Activated B cell treated with CpG ODN at 0.5 μM for 24 hours (primary cell): Measurements from ENCODE around the gene COG5. TPM values are rescaled to one million over a fixed set of nuclear protein-coding genes. Genes with fewer than 3 reads are reported as not detected.

Experiments used
- ATAC-seq: fragments of 200-7000 bp; cut with Tn5 transposase; one replicate; pipeline ENCODE4 v1.10.0; 2021; ENCODE audit warnings: low read depth, mild to moderate bottlenecking, moderate library complexity
- CTCF ChIA-PET: fragments of 350-600 bp; sonication (Branson Sonifier 250); formaldehyde crosslinking; loops from one replicate; lab custom pipeline; 2021; ENCODE audit warnings: antibody characterized with exemption; lab: Charles Lee
- POLR2A ChIA-PET: fragments of 350-600 bp; sonication (Branson Sonifier 250); formaldehyde crosslinking; loops from one replicate; lab custom pipeline; 2021; ENCODE audit warnings: antibody characterized with exemption; lab: Charles Lee
- DNase-seq: peaks from one replicate; pipeline ENCODE4 v3.0.0; 2022
- H3K27ac Mint-ChIP-seq: one replicate; pipeline ENCODE4 v1.8.0; 2020; ENCODE audit warnings: mixed read lengths
- H3K27me3 Mint-ChIP-seq: one replicate; pipeline ENCODE4 v1.8.0; 2021; ENCODE audit warnings: mixed read lengths
- H3K36me3 Mint-ChIP-seq: one replicate; pipeline ENCODE4 v1.8.0; 2021; ENCODE audit warnings: low read depth, mixed read lengths
- H3K4me1 Mint-ChIP-seq: one replicate; pipeline ENCODE4 v1.8.0; 2021; ENCODE audit warnings: mixed read lengths
- H3K4me3 Mint-ChIP-seq: one replicate; pipeline ENCODE4 v1.8.0; 2020; ENCODE audit warnings: mild to moderate bottlenecking, mixed read lengths
- H3K9me3 Mint-ChIP-seq: one replicate; pipeline ENCODE4 v1.8.0; 2020; ENCODE audit warnings: mixed read lengths
- intact Hi-C: fragments of 100-400 bp; cut with micrococcal nuclease; formaldehyde crosslinking; loops from one replicate; pipeline ENCODE4 v1.15.1; 2024
- total RNA-seq: library from RNA; stranded (reverse); gene quantifications from 2 replicates; pipeline ENCODE4 v1.2.3, GENCODE V29; 2022
- TF ChIP-seq, protein P1 (sequence below): fragments of 200-600 bp; IDR thresholded peaks from one replicate; pipeline ENCODE4 v1.8.0; 2022; ENCODE audit warnings: antibody characterized with exemption, mild to moderate bottlenecking

COG5 gene
- total RNA-seq, 1 donor from 2014 or later = 47.0 TPM

DNA sequence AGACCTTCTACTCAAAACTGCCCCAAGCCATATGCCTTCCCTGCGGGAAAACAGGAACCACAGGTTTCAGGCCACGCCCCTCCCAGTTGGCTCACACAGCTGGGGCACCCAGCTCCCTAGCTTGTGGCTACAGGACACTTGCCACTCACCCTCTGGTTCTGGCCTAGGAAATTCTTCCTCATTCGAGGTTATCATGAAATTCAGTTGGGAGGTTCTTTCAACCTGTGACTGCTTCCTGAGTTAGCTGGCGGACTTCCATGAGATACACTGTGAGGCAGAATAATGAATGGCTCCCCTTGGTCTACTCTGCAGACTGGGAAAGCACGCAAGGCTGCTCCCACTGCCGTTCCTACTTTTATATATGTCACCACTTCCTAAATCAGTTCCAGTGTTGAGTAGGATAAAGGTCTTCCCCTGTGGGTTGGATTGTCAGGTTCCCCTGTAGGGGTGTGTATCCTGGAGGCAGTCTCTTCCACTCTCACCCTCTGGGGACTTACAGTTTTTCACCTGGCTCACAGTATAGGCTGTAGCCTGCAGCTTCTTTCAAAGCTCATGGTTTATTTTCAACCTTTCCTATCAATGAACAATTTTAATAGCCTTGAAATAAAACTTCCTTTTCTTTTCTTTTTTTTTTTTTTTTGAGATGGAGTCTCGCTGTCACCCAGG is 56.9 kb downstream of the COG5 start:
- ChIA-PET POLR2A (no interaction called here), CTCF (no interaction called here)
- intact Hi-C loops = no loop called here
- Mint-ChIP-seq H3K4me1 (no peaks in the 10 kb centered on the region), H3K27me3 (no peaks in the 10 kb centered on the region), H3K9me3 (no peaks in the 10 kb centered on the region), H3K36me3 (peaks cover 14% of the 10 kb centered on the region), H3K27ac (no peak overlapping the region), H3K4me3 (no peak overlapping the region)
- ATAC-seq = no peak
- DNase-seq = no peak
- TF ChIP-seq, protein P1, sequence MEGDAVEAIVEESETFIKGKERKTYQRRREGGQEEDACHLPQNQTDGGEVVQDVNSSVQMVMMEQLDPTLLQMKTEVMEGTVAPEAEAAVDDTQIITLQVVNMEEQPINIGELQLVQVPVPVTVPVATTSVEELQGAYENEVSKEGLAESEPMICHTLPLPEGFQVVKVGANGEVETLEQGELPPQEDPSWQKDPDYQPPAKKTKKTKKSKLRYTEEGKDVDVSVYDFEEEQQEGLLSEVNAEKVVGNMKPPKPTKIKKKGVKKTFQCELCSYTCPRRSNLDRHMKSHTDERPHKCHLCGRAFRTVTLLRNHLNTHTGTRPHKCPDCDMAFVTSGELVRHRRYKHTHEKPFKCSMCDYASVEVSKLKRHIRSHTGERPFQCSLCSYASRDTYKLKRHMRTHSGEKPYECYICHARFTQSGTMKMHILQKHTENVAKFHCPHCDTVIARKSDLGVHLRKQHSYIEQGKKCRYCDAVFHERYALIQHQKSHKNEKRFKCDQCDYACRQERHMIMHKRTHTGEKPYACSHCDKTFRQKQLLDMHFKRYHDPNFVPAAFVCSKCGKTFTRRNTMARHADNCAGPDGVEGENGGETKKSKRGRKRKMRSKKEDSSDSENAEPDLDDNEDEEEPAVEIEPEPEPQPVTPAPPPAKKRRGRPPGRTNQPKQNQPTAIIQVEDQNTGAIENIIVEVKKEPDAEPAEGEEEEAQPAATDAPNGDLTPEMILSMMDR = no peak

DNA sequence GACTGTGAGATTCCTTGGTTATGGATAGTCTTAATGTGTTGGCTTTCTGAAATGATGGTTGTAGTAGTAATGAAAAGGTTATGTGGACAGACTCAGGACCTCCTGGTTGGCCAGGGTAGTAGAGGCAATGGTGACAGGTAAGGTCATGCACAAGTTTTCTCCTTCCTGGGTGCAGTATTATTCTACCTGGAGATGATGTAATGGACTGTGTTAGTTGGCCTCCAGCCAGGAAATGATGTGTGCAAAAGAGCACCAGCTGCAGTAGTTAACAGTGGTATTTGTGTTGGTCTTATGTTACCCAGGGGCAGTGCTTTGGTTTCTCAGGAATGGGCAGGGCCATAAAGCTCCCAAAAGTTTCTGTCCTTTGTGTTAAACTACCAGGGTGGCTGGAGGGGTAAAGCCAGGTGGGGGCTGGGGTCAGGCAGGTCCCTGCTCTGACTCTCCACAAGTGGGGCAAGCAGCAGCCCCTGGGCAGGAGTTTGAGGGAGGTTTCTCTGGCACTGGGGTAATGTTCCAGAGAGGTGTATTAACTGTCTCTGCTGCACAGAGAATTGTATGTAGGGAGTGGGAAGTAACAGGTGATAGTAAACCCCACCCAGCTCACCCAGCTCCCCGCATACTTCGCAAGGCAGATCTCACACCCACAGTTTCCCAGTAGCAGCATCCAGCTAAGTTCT is 57.6 kb downstream of the COG5 start:
- Mint-ChIP-seq H3K4me1 (no peaks in the 10 kb centered on the region), H3K27me3 (no peaks in the 10 kb centered on the region), H3K4me3 (no peak overlapping the region), H3K27ac (no peak overlapping the region), H3K36me3 (peaks cover 14% of the 10 kb centered on the region), H3K9me3 (no peaks in the 10 kb centered on the region)
- TF ChIP-seq, protein P1 = no peak
- ChIA-PET CTCF (no interaction called here), POLR2A (no interaction called here)
- no peak for ATAC-seq
- intact Hi-C loops = no loop called here
- DNase-seq = no peak

DNA sequence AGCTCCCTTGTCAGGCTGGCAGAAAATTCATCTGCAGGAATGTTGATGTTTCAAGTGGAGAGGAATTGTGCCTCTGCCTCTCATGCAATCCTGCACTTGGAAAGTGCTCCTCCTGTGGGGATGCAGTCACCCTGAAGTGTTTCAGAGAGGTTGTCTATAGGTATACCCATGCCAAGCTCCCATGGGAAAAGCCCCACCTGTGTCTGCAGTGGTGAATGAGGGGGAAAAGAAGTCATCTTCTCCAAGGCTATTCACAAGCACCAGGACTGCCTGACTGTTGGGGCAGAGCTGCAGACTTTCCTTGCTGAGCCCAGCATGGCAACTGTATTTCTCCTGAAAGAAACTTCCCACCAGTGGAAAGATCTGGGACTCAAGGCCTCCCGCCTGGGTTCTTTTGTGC is 58.4 kb downstream of the COG5 start:
- Mint-ChIP-seq H3K27ac (no peak overlapping the region), H3K9me3 (no peaks in the 10 kb centered on the region), H3K4me1 (no peaks in the 10 kb centered on the region), H3K36me3 (peaks cover 14% of the 10 kb centered on the region), H3K4me3 (no peak overlapping the region), H3K27me3 (no peaks in the 10 kb centered on the region)
- TF ChIP-seq, protein P1 = no peak
- CTCF ChIA-PET = no interaction called here
- intact Hi-C loops = no loop called here
- POLR2A ChIA-PET = no interaction called here
- DNase-seq = no peak
- no peak for ATAC-seq

DNA sequence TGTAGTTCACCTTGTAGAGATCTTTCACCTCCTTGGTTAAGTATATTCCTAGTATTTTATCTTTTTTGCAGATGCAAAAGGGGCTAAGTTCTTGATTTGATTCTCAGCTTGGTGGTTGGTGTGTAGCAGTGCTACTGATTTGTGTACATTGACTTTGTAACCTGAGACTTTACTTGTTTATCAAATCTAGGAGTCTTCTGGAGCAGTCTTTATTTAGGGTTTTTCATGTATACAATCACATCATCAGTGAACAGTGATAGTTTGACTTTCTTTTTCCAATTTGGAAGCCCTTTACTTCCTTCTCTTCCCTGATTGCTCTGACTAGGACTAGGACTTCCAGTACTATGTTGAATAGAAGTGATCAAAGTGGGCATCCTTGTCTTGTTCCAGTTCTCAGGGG is 60.0 kb downstream of the COG5 start:
- intact Hi-C loops = no loop called here
- ChIA-PET POLR2A (no interaction called here), CTCF (no interaction called here)
- H3K36me3 Mint-ChIP-seq = peaks cover 14% of the 10 kb centered on the region
- ATAC-seq = no peak
- no peaks in the 10 kb centered on the region for H3K4me1 Mint-ChIP-seq
- H3K4me3 Mint-ChIP-seq = no peak overlapping the region
- TF ChIP-seq, protein P1 = no peak
- no peak overlapping the region for H3K27ac Mint-ChIP-seq
- H3K27me3 Mint-ChIP-seq = no peaks in the 10 kb centered on the region
- DNase-seq = no peak
- H3K9me3 Mint-ChIP-seq = no peaks in the 10 kb centered on the region

DNA sequence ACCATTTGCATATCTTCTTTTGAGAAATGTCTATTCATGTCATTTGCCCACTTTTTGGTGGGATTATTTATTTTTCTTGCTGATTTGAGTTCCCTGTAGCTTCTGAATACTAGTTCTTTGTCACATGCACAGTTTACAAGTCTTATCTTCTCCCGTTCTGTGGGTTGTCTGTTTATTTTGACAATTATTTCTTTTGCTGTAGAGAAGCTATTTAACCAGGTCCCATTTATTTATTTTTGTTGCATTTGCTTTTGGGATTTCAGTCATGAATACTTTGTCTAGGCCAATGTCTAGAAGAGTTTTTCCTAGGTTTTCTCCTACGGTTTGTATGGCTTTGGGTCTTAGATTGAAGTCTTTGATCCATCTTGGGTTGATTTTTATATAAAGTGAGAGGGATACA is 60.9 kb downstream of the COG5 start:
- H3K4me1 Mint-ChIP-seq = no peaks in the 10 kb centered on the region
- ChIA-PET POLR2A (no interaction called here), CTCF (no interaction called here)
- ATAC-seq = no peak
- H3K9me3 Mint-ChIP-seq = no peaks in the 10 kb centered on the region
- TF ChIP-seq, protein P1 = no peak
- DNase-seq = no peak
- no peak overlapping the region for H3K27ac Mint-ChIP-seq
- no peaks in the 10 kb centered on the region for H3K27me3 Mint-ChIP-seq
- intact Hi-C loops = no loop called here
- no peak overlapping the region for H3K4me3 Mint-ChIP-seq
- H3K36me3 Mint-ChIP-seq = peaks cover 13% of the 10 kb centered on the region
